ENCODE results near the gene ZBTB8A. TPM values are rescaled to one million over a fixed set of nuclear protein-coding genes. Genes with fewer than 3 reads are reported as not detected.

The ZBTB8A gene
- 4.6 and 7.0 TPM in 2 replicates for total RNA-seq

GRCh38 chr1:32538887-32539583 is at the start of gene ZBTB8A:
ZBTB8A (plus strand) TSS chr1:32539427; CDS start chr1:32592932, 53,505 bp downstream.

GRCh38 chr1:32650248-32650751 is 111.1 kb downstream of the ZBTB8A start, which contains the start of gene ZBTB8OS:
ZBTB8OS (minus strand) TSS chr1:32650550; CDS start chr1:32650529, 21 bp downstream.

DNA sequence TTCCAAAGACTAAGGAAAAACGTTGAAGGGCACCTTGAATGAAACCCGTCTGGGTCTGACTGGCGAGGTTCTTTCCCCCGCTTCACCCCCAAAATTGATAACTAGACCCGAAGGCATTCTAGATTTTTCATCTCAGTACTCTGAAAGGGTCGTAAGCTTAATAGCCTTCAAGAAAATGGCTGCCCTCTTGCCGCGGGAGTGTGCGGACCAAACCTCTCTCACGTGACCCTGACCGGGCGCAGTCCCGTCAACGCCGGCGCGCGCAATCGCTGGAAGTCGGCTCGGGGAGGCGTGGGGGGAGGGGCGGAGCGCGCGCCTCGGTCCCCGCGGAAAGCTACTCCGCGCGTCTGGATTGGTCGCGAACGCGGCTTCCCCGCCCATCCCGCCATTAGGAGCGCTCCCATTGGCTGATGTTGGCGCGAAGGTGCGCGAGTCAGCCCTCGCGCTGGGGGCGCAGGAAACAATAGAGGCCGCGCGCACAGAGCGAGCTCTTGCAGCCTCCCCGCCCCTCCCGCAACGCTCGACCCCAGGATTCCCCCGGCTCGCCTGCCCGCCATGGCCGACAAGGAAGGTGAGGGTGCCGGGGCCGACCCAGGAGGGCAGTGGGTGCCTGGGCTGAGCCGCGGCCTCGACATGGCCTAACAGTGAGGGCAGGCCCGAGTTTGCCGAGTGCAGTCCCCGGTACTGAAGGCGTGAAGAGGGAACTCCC is 111.7 kb downstream of the ZBTB8A start, which contains the start of gene RBBP4:
Gene RBBP4 (plus strand): TSS at position 457 of the 709 bp plus-strand sequence. CDS start 99 bp downstream, at position 556.

Other genes starting within 250 kb of the ZBTB8A start
- gene HDAC1, start 247.3 kb upstream of the ZBTB8A start, total RNA-seq = 53.0 and 92.6 TPM in 2 replicates
- gene MARCKSL1, start 203.2 kb upstream of the ZBTB8A start, total RNA-seq = 11.8 and 23.0 TPM in 2 replicates
- 0.58 and 1.1 TPM in 2 replicates for gene FAM229A, start 176.9 kb upstream of the ZBTB8A start, total RNA-seq
- gene TSSK3, start 176.9 kb upstream of the ZBTB8A start, total RNA-seq = 0.56 TPM in 1 of 2 replicates, not detected in the other
- gene BSDC1, start 145.0 kb upstream of the ZBTB8A start, total RNA-seq = 46.6 and 83.4 TPM in 2 replicates
- gene ZBTB8B, start 74.4 kb upstream of the ZBTB8A start, total RNA-seq = under 0.01 TPM in 2 replicates
- gene ZBTB8OS, start 111.1 kb downstream of the ZBTB8A start, total RNA-seq = 35.2 and 43.7 TPM in 2 replicates
- gene RBBP4, start 111.8 kb downstream of the ZBTB8A start, total RNA-seq = 75.0 and 108 TPM in 2 replicates
- 20.5 and 54.7 TPM in 2 replicates for gene SYNC, start 163.3 kb downstream of the ZBTB8A start, total RNA-seq